CD4-positive, alpha-beta T cell (primary cell): ENCODE measurements around the gene CYP24A1. TPM values are rescaled to one million over a fixed set of nuclear protein-coding genes. Genes with fewer than 3 reads are reported as not detected.

ENCODE experiments used
- ATAC-seq: fragments of 200-7000 bp; cut with Tn5 transposase; one replicate; pipeline ENCODE4 v1.10.0; 2022; ENCODE audit warnings: mild to moderate bottlenecking; ENCODE audit not compliant: poor library complexity
- CTCF ChIA-PET: fragments of 350-600 bp; sonication (Branson Sonifier 250); formaldehyde crosslinking; loops from one replicate; lab custom pipeline; 2021; ENCODE audit warnings: antibody characterized with exemption, inconsistent platforms; lab: Charles Lee
- POLR2A ChIA-PET: fragments of 350-600 bp; sonication (Branson Sonifier 250); formaldehyde crosslinking; loops from one replicate; lab custom pipeline; 2021; ENCODE audit warnings: antibody characterized with exemption, inconsistent platforms; lab: Charles Lee
- DNase-seq, 14 experiments: peaks; one replicate each; pipeline ENCODE4 v3.0.0-alpha.2; 2013 to 2020; ENCODE audit warnings: mixed read lengths in 2 of 14
- H3K27ac ChIP-seq, 2 donors: one replicate each; pipeline versions ENCODE4 v1.5.1 to v1.7.0; 2013; ENCODE audit warnings: low read length in 2 of 2, low read depth in 1 of 2, mild to moderate bottlenecking in 1 of 2
- H3K27me3 ChIP-seq, 2 experiments: 1 replicate in 1 of 2; 2 replicates in 1 of 2; pipeline versions ENCODE4 v1.6.1 to v1.7.0; 2013; ENCODE audit warnings: low read length in 2 of 2, control low read depth in 1 of 2, mild to moderate bottlenecking in 1 of 2, moderate library complexity in 1 of 2; ENCODE audit not compliant: insufficient read depth in 2 of 2, control insufficient read depth in 1 of 2
- H3K36me3 ChIP-seq: one replicate; pipeline ENCODE4 v1.6.1; 2013; ENCODE audit warnings: low read length, control low read depth; ENCODE audit not compliant: insufficient read depth
- H3K4me1 ChIP-seq: one replicate; pipeline ENCODE4 v1.6.1; 2013; ENCODE audit warnings: low read length, control low read depth; ENCODE audit not compliant: insufficient read depth
- H3K4me3 ChIP-seq: one replicate; pipeline ENCODE4 v1.5.1; 2013; ENCODE audit warnings: mild to moderate bottlenecking, low read length, moderate library complexity
- H3K9me3 ChIP-seq, 2 experiments: 1 replicate in 1 of 2; 2 replicates in 1 of 2; pipeline versions ENCODE4 v1.6.1 to v1.7.0; 2013; ENCODE audit warnings: low read length in 2 of 2, mild to moderate bottlenecking in 2 of 2, control low read depth in 1 of 2, moderate library complexity in 1 of 2; ENCODE audit not compliant: control insufficient read depth in 1 of 2, insufficient read depth in 1 of 2
- H3K27ac Mint-ChIP-seq: one replicate; pipeline ENCODE4 v1.8.0; 2020; ENCODE audit warnings: mixed read lengths
- H3K27me3 Mint-ChIP-seq: one replicate; pipeline ENCODE4 v1.8.0; 2021; ENCODE audit warnings: mixed read lengths
- H3K36me3 Mint-ChIP-seq: one replicate; pipeline ENCODE4 v1.8.0; 2021; ENCODE audit warnings: low read depth, mixed read lengths
- H3K4me1 Mint-ChIP-seq: one replicate; pipeline ENCODE4 v1.8.0; 2021; ENCODE audit warnings: low read depth, mixed read lengths
- H3K4me3 Mint-ChIP-seq: one replicate; pipeline ENCODE4 v1.8.0; 2020; ENCODE audit warnings: mild to moderate bottlenecking, mixed read lengths
- H3K9me3 Mint-ChIP-seq: one replicate; pipeline ENCODE4 v1.8.0; 2020; ENCODE audit warnings: mixed read lengths
- intact Hi-C, 2 experiments: fragments of 100-400 bp; cut with DNase I in 1 of 2; cut with micrococcal nuclease in 1 of 2; formaldehyde crosslinking; loops; one replicate each; pipeline versions ENCODE4 v1.15.1 to v1.9.0; 2023 to 2025; cut with DNase I, micrococcal nuclease
- total RNA-seq, 174 experiments: library from RNA in 2 of 174; stranded (reverse) in 2 of 174; gene quantifications; one replicate each; pipeline ENCODE4 v1.2.3 and lab custom pipeline; 2021 to 2026
- TF ChIP-seq, protein P1 (sequence below): fragments of 200-600 bp; IDR thresholded peaks from one replicate; pipeline ENCODE4 v1.8.0; 2022; ENCODE audit warnings: antibody characterized with exemption, mild to moderate bottlenecking

Gene CYP24A1
- total RNA-seq, 2 experiments from 2014 or later, result 0.56 to 1.0 TPM

GRCh38 chr20:54177378-54177777 is 3.6 kb upstream of the CYP24A1 start:
- Histone ChIP-seq H3K27me3 (peaks cover 38 to 56% of the 10 kb centered on the region in 2 experiments), H3K4me3 (no peak overlapping the region), H3K27ac (no peak overlapping the region), H3K36me3 (no peaks in the 10 kb centered on the region), H3K4me1 (peaks cover 22% of the 10 kb centered on the region), H3K9me3 (peaks cover 0 to 15% of the 10 kb centered on the region in 2 experiments)
- POLR2A ChIA-PET, result interaction anchor here (1.0 kb wide), 1 partner anchor 16 kb away, joined by 3 read pairs; no protein-coding TSS in a partner anchor
- CTCF ChIA-PET, result no interaction called here
- H3K27ac Mint-ChIP-seq, result no peak overlapping the region
- ATAC-seq (no peak), DNase-seq (no peak)
- peaks cover 15% of the 10 kb centered on the region for H3K4me1 Mint-ChIP-seq
- peaks cover 72% of the 10 kb centered on the region for H3K27me3 Mint-ChIP-seq
- TF ChIP-seq, protein P1, sequence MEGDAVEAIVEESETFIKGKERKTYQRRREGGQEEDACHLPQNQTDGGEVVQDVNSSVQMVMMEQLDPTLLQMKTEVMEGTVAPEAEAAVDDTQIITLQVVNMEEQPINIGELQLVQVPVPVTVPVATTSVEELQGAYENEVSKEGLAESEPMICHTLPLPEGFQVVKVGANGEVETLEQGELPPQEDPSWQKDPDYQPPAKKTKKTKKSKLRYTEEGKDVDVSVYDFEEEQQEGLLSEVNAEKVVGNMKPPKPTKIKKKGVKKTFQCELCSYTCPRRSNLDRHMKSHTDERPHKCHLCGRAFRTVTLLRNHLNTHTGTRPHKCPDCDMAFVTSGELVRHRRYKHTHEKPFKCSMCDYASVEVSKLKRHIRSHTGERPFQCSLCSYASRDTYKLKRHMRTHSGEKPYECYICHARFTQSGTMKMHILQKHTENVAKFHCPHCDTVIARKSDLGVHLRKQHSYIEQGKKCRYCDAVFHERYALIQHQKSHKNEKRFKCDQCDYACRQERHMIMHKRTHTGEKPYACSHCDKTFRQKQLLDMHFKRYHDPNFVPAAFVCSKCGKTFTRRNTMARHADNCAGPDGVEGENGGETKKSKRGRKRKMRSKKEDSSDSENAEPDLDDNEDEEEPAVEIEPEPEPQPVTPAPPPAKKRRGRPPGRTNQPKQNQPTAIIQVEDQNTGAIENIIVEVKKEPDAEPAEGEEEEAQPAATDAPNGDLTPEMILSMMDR, result no peak
- H3K36me3 Mint-ChIP-seq, result no peaks in the 10 kb centered on the region
- no peak overlapping the region for H3K4me3 Mint-ChIP-seq
- intact Hi-C loops, result no loop called here
- no peaks in the 10 kb centered on the region for H3K9me3 Mint-ChIP-seq

DNA sequence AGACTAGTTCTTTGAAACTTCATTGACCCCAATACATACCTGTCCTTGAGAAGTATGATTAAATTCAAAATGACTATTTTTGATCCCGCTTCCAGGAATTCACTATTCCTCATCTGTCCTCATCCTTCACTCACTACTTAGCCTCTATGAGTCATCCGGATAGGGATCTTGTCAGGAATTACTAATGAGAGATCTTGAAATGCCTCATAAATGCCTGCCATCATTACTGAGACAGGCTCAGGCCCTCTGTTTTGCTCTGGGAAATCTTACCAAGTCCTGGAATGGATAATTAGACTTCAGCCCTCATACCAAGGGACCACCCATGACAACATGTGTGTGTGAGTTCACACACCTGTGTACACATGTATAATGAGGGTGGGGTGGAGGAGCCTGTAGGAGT is 2.8 kb upstream of the CYP24A1 start:
- POLR2A ChIA-PET, result no interaction called here
- TF ChIP-seq, protein P1, result no peak
- no peak for ATAC-seq

GRCh38 chr20:54174457-54175175 is 830 bp upstream of the CYP24A1 start:
- Histone ChIP-seq H3K4me1 (peaks cover 22% of the 10 kb centered on the region), H3K9me3 (peaks cover 0 to 15% of the 10 kb centered on the region in 2 experiments), H3K27ac (no peak overlapping the region), H3K27me3 (peaks cover 44 to 73% of the 10 kb centered on the region in 2 experiments), H3K4me3 (no peak overlapping the region), H3K36me3 (no peaks in the 10 kb centered on the region)
- POLR2A ChIA-PET, result no interaction called here
- H3K27ac Mint-ChIP-seq, result no peak overlapping the region
- H3K27me3 Mint-ChIP-seq, result peaks cover 78% of the 10 kb centered on the region
- CTCF ChIA-PET, result no interaction called here
- intact Hi-C loops, result no loop called here
- peaks cover 15% of the 10 kb centered on the region for H3K4me1 Mint-ChIP-seq
- H3K4me3 Mint-ChIP-seq, result peak overlapping the region; percentile 46
- TF ChIP-seq, protein P1, result no peak
- DNase-seq (no peak), ATAC-seq (no peak)
- H3K9me3 Mint-ChIP-seq, result no peaks in the 10 kb centered on the region
- no peaks in the 10 kb centered on the region for H3K36me3 Mint-ChIP-seq

More for the DNA sequence above, 2.8 kb upstream of the CYP24A1 start:
- H3K27ac ChIP-seq, result no peak overlapping the region
- Mint-ChIP-seq H3K27me3 (peaks cover 76% of the 10 kb centered on the region), H3K9me3 (no peaks in the 10 kb centered on the region), H3K27ac (no peak overlapping the region), H3K4me1 (peaks cover 15% of the 10 kb centered on the region), H3K4me3 (no peak overlapping the region), H3K36me3 (no peaks in the 10 kb centered on the region)
- H3K27me3 ChIP-seq, result peaks cover 43 to 60% of the 10 kb centered on the region in 2 experiments
- H3K4me3 ChIP-seq, result no peak overlapping the region
- no peak for DNase-seq
- H3K4me1 ChIP-seq, result peaks cover 22% of the 10 kb centered on the region
- CTCF ChIA-PET, result no interaction called here
- intact Hi-C loops, result no loop called here
- peaks cover 0 to 15% of the 10 kb centered on the region in 2 experiments for H3K9me3 ChIP-seq
- no peaks in the 10 kb centered on the region for H3K36me3 ChIP-seq
